Neural progenitor cell (in vitro differentiated cells): ENCODE data around the gene FBP1.

Experiments
- EZH2 ChIP-seq: fragments of 200-600 bp; sonication (generic); IDR thresholded peaks from 2 replicates; pipeline ENCODE4 v1.6.1; 2017; ENCODE audit warnings: antibody characterized with exemption, mild to moderate bottlenecking, moderate library complexity
- TF ChIP-seq, protein P1 (sequence below): fragments of 200-600 bp; sonication (generic); IDR thresholded peaks from 2 replicates; pipeline ENCODE4 v1.5.1; 2017; ENCODE audit warnings: antibody characterized with exemption, mild to moderate bottlenecking

DNA sequence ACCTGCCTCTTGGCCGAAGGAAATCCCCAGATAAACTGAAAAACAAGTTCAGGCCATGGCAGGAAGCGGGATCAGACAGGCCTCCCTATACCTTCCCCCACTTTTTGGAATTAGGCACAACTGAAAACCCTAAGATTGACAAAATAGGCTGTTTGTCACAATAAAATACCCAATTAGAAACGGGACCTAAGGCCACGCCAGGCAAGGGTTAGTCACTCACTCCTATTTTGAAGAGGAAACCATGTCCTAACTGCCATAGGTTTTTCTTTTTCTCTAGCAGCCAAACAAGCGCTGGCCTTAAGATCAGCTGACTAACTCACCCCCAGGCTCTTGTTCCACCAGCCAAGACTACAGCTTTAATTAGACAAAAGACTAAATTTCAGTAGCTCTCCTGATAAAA, 57.6 kb downstream of the FBP1 start:
- TF ChIP-seq, protein P1, sequence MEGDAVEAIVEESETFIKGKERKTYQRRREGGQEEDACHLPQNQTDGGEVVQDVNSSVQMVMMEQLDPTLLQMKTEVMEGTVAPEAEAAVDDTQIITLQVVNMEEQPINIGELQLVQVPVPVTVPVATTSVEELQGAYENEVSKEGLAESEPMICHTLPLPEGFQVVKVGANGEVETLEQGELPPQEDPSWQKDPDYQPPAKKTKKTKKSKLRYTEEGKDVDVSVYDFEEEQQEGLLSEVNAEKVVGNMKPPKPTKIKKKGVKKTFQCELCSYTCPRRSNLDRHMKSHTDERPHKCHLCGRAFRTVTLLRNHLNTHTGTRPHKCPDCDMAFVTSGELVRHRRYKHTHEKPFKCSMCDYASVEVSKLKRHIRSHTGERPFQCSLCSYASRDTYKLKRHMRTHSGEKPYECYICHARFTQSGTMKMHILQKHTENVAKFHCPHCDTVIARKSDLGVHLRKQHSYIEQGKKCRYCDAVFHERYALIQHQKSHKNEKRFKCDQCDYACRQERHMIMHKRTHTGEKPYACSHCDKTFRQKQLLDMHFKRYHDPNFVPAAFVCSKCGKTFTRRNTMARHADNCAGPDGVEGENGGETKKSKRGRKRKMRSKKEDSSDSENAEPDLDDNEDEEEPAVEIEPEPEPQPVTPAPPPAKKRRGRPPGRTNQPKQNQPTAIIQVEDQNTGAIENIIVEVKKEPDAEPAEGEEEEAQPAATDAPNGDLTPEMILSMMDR = no peak
- TF ChIP-seq EZH2 = no peak
